A549 (cell line): ENCODE results near the gene PEX14. TPM values are rescaled to one million over a fixed set of nuclear protein-coding genes. Genes with fewer than 3 reads are reported as not detected.

Experiments used
- ATAC-seq, 2 experiments: fragments of 200-7000 bp in 1 of 2; fragments of >200 bp in 1 of 2; cut with Nextera tagmentation in 1 of 2; cut with Tn5 transposase in 1 of 2; 3 replicates each; pipeline versions ENCODE4 v1.8.0 to v1.9.1; 2018 to 2020; ENCODE audit warnings: mild to moderate bottlenecking in 1 of 2, moderate library complexity in 1 of 2
- CTCF ChIA-PET: fragments of 300-600 bp; sonication (Branson Sonifier 250); formaldehyde crosslinking; extraction: SDS; loops from one replicate; lab custom pipeline; 2021; ENCODE audit warnings: antibody characterized with exemption, inconsistent platforms; lab: Yijun Ruan, JAX
- POLR2A ChIA-PET: fragments of 350-600 bp; formaldehyde crosslinking; extraction: SDS; loops from one replicate; lab custom pipeline; 2021; ENCODE audit warnings: antibody characterized with exemption, inconsistent platforms; lab: Yijun Ruan, JAX
- DNase-seq, 2 experiments: peaks; one replicate each; pipeline versions ENCODE4 v3.0.0 to v3.0.0-alpha.2; 2011 to 2016; ENCODE audit warnings: low read depth in 1 of 2, low spot score in 1 of 2
- FAIRE-seq: peaks from 2 replicates; lab custom pipeline; 2011; peaks lifted over from hg19 to GRCh38; lab: Jason Lieb, UNC
- H3K27ac ChIP-seq, 2 experiments: fragments of >200 bp; sonication (Bioruptor Twin); formaldehyde crosslinking; 3 replicates each; pipeline ENCODE4 v1.5.1; 2016 to 2017
- H3K4me1 ChIP-seq: fragments of >200 bp; sonication (Bioruptor Twin); formaldehyde crosslinking; 3 replicates; pipeline ENCODE4 v1.6.1; 2016
- H3K4me2 ChIP-seq: fragments of >200 bp; sonication (Bioruptor Twin); formaldehyde crosslinking; 3 replicates; pipeline ENCODE4 v1.6.1; 2016
- H3K4me3 ChIP-seq: fragments of >200 bp; sonication (Bioruptor Twin); formaldehyde crosslinking; 3 replicates; pipeline ENCODE4 v1.5.1; 2016
- H3K9me3 ChIP-seq: fragments of >200 bp; sonication (Bioruptor Twin); formaldehyde crosslinking; 3 replicates; pipeline ENCODE4 v1.6.1; 2016
- ATOH8 ChIP-seq: fragments of 250-450 bp; sonication (Bioruptor Pico); IDR thresholded peaks from 2 replicates; pipeline ENCODE4 v1.5.0; 2020; ENCODE audit warnings: low read depth, mild to moderate bottlenecking, moderate library complexity
- CEBPB ChIP-seq, 2 experiments: fragments of >200 bp in 1 of 2; sonication (Bioruptor Twin) in 1 of 2; formaldehyde crosslinking in 1 of 2; IDR thresholded peaks; 2 replicates each; pipeline ENCODE4 v1.6.1; 2012 to 2016
- CTCF ChIP-seq: fragments of >200 bp; sonication (Bioruptor Twin); formaldehyde crosslinking; IDR thresholded peaks from 3 replicates; pipeline ENCODE4 v1.5.1; 2016
- EP300 ChIP-seq, 2 experiments: fragments of >200 bp; sonication (Bioruptor Twin); formaldehyde crosslinking; IDR thresholded peaks; 2 replicates in 1 of 2; 3 replicates in 1 of 2; pipeline ENCODE4 v1.6.1; 2016 to 2017
- FOSB ChIP-seq: fragments of 250-450 bp; sonication (Bioruptor Pico); IDR thresholded peaks from 2 replicates; pipeline ENCODE4 v1.5.0; 2020; ENCODE audit warnings: mild to moderate bottlenecking, moderate library complexity
- FOSL2 ChIP-seq, 2 experiments: fragments of 450-650 bp in 1 of 2; fragments of >200 bp in 1 of 2; sonication (Bioruptor Twin) in 1 of 2; formaldehyde crosslinking; IDR thresholded peaks; 2 replicates each; pipeline versions ENCODE4 v1.5.0 to v1.6.1; 2016 to 2020; ENCODE audit warnings: mild to moderate bottlenecking in 1 of 2, moderate library complexity in 1 of 2
- FOXS1 ChIP-seq: fragments of 250-450 bp; sonication (Bioruptor Pico); IDR thresholded peaks from 2 replicates; pipeline ENCODE4 v1.5.0; 2020; ENCODE audit warnings: mild to moderate bottlenecking, moderate library complexity
- GATA3 ChIP-seq: IDR thresholded peaks from 2 replicates; pipeline ENCODE4 v1.6.1; 2012; ENCODE audit warnings: borderline replicate concordance
- HDAC2 ChIP-seq: fragments of 200-600 bp; sonication (generic); IDR thresholded peaks from 2 replicates; pipeline ENCODE4 v1.6.1; 2016
- HOXA7 ChIP-seq: fragments of 250-450 bp; sonication (Bioruptor Pico); IDR thresholded peaks from 2 replicates; pipeline ENCODE4 v1.5.0; 2020; ENCODE audit warnings: mild to moderate bottlenecking, moderate library complexity
- HOXB13 ChIP-seq: fragments of 250-450 bp; sonication (Bioruptor Pico); IDR thresholded peaks from 2 replicates; pipeline ENCODE4 v1.5.0; 2020; ENCODE audit warnings: low read depth, mild to moderate bottlenecking, moderate library complexity
- JUNB ChIP-seq: fragments of >200 bp; sonication (Bioruptor Twin); formaldehyde crosslinking; IDR thresholded peaks from 2 replicates; pipeline ENCODE4 v1.6.1; 2016
- KDM1A ChIP-seq: fragments of 200-600 bp; sonication (generic); IDR thresholded peaks from 2 replicates; pipeline ENCODE4 v1.6.1; 2016; ENCODE audit warnings: low read depth, mild to moderate bottlenecking
- PBX3 ChIP-seq: IDR thresholded peaks from 2 replicates; pipeline ENCODE4 v1.6.1; 2012
- PHF8 ChIP-seq: fragments of 200-600 bp; sonication (generic); IDR thresholded peaks from 2 replicates; pipeline ENCODE4 v1.6.1; 2016; ENCODE audit warnings: low read depth, mild to moderate bottlenecking, antibody characterized with exemption, moderate library complexity, borderline replicate concordance
- POLR2AphosphoS2 ChIP-seq: conservative IDR thresholded peaks from 2 replicates; pipeline ENCODE4 v1.6.1; 2012; ENCODE audit warnings: low read length, improper control_type of control experiment, inconsistent platforms
- RARB ChIP-seq: fragments of 250-450 bp; sonication (Bioruptor Pico); IDR thresholded peaks from 2 replicates; pipeline ENCODE4 v1.8.0; 2021; ENCODE audit warnings: mild to moderate bottlenecking, moderate library complexity
- RCOR1 ChIP-seq: fragments of 150-350 bp; IDR thresholded peaks from 2 replicates; pipeline ENCODE4 v1.6.1; 2014; ENCODE audit warnings: antibody characterized with exemption, low read length, low read depth
- RNF2 ChIP-seq: fragments of 200-600 bp; sonication (generic); IDR thresholded peaks from 2 replicates; pipeline ENCODE4 v1.6.1; 2016; ENCODE audit warnings: low read depth, mild to moderate bottlenecking, antibody characterized with exemption, moderate library complexity, borderline replicate concordance
- SMC3 ChIP-seq: fragments of >200 bp; sonication (Bioruptor Twin); formaldehyde crosslinking; IDR thresholded peaks from 3 replicates; pipeline ENCODE4 v1.6.1; 2018; ENCODE audit warnings: inconsistent platforms
- USF2 ChIP-seq: fragments of 450-650 bp; IDR thresholded peaks from 2 replicates; pipeline ENCODE4 v1.6.1; 2014; ENCODE audit warnings: antibody characterized with exemption
- ZFP36 ChIP-seq: fragments of 450-650 bp; IDR thresholded peaks from 2 replicates; pipeline ENCODE4 v1.6.1; 2014; ENCODE audit warnings: borderline replicate concordance; ENCODE audit not compliant: partially characterized antibody
- ZNF302 ChIP-seq: fragments of 250-450 bp; sonication (Bioruptor Pico); IDR thresholded peaks from 2 replicates; pipeline ENCODE4 v1.9.0; 2021; ENCODE audit warnings: inconsistent platforms, mild to moderate bottlenecking, moderate library complexity
- WGBS: methylation state at CpG from one replicate; pipeline ENCODE4 v1.1.6; 2017; ENCODE audit errors: missing lambda C conversion rate; 5-methylcytosine and 5-hydroxymethylcytosine counted together
- polyA plus RNA-seq, 4 experiments: library from polyadenylated mRNA; depleted of rRNA in 3 of 4; stranded (reverse); fragments of >200 nt; fragmentation: RNase III in 1 of 4; extraction: RNeasy Plus Mini Kit Qiagen cat#74134 plus additional on column Dnase treatment in 1 of 4; gene quantifications; 2 replicates in 3 of 4; 3 replicates in 1 of 4; pipeline ENCODE4 v1.2.3, GENCODE V29; 2011 to 2017

PEX14 gene
- polyA plus RNA-seq, 2 of the 4 experiments (the other 2 are of a cell fraction) = 7.7 to 15.0 TPM

GRCh38 chr1:10617318-10617717 lies 142.6 kb downstream of the PEX14 start:
- no peak for ATAC-seq
- Histone ChIP-seq H3K4me2 (no peak overlapping the region), H3K27ac (no peak overlapping the region), H3K9me3 (no peaks in the 10 kb centered on the region), H3K4me3 (no peak overlapping the region), H3K4me1 (no peaks in the 10 kb centered on the region)
- FAIRE-seq = no peak
- ChIA-PET CTCF (no interaction called here), POLR2A (no interaction called here)
- DNase-seq = no peak
- TF ChIP-seq HOXB13 (CRISPR knock-in tag) (no peak), CTCF (no peak), RNF2 (no peak), JUNB (no peak), RCOR1 (no peak), FOSL2 (IDR thresholded peaks at IDR 0.05) (no peak), FOSL2 (CRISPR knock-in tag; IDR thresholded peaks at IDR 0.05) (no peak)
- WGBS = 86% methylated on average over 5 of the region's 5 CpGs

- ChIA-PET POLR2A (no interaction called here), CTCF (interaction anchor here (1.6 kb wide), 1 partner anchor 15 kb away, joined by 8 read pairs; no protein-coding TSS in a partner anchor)
- no peak overlapping the region for H3K27ac ChIP-seq
- 94% methylated on average over 17 of the region's 23 CpGs for WGBS
- DNase-seq (no peak), ATAC-seq (no peak), FAIRE-seq (no peak)
- no peak overlapping the region for H3K4me3 ChIP-seq
- no peak overlapping the region for H3K4me2 ChIP-seq
- no peaks in the 10 kb centered on the region for H3K4me1 ChIP-seq
- TF ChIP-seq ZNF302 (CRISPR knock-in tag) = no peak
- TF ChIP-seq FOXS1 (CRISPR knock-in tag) = no peak
- no peak for TF ChIP-seq PHF8
- no peak for TF ChIP-seq HOXA7 (CRISPR knock-in tag)
- TF ChIP-seq CEBPB (IDR thresholded peaks at IDR 0.05) = no peak
- TF ChIP-seq POLR2AphosphoS2 = no peak
- H3K9me3 ChIP-seq = no peaks in the 10 kb centered on the region
These were observed 143.5 kb downstream of the PEX14 start for GRCh38 chr1:10617931-10618885.

GRCh38 chr1:10620776-10621175 lies 146.0 kb downstream of the PEX14 start:
- Histone ChIP-seq H3K27ac (no peak overlapping the region), H3K4me2 (no peak overlapping the region), H3K4me3 (no peak overlapping the region), H3K9me3 (no peaks in the 10 kb centered on the region), H3K4me1 (no peaks in the 10 kb centered on the region)
- ATAC-seq (no peak), FAIRE-seq (no peak), DNase-seq (no peak)
- 91% methylated on average over 12 of the region's 12 CpGs for WGBS
- no peak for TF ChIP-seq PHF8
- CTCF ChIA-PET = interaction anchor here (0.8 kb wide), 1 partner anchor 113 kb away, joined by 3 read pairs; no protein-coding TSS in a partner anchor
- POLR2A ChIA-PET = interaction anchor here (0.7 kb wide), 1 partner anchor 9 kb away, joined by 3 read pairs; no protein-coding TSS in a partner anchor

- DNase-seq (no peak), FAIRE-seq (no peak), ATAC-seq (no peak)
- TF ChIP-seq JUNB (no peak), EP300 (IDR thresholded peaks at IDR 0.05) (no peak), PBX3 (no peak), RARB (CRISPR knock-in tag) (no peak), ATOH8 (CRISPR knock-in tag) (no peak), GATA3 (no peak), HDAC2 (no peak), SMC3 (no peak), FOSB (CRISPR knock-in tag) (no peak), ZNF302 (CRISPR knock-in tag) (no peak), KDM1A (no peak), ZFP36 (no peak), RNF2 (no peak), USF2 (no peak)
- Histone ChIP-seq H3K4me1 (no peaks in the 10 kb centered on the region), H3K9me3 (no peaks in the 10 kb centered on the region), H3K27ac (no peak overlapping the region), H3K4me2 (no peak overlapping the region), H3K4me3 (no peak overlapping the region)
- CTCF ChIA-PET = no interaction called here
- WGBS = 83% methylated on average over 8 of the region's 9 CpGs
- POLR2A ChIA-PET = no interaction called here
These were observed 147.2 kb downstream of the PEX14 start for GRCh38 chr1:10621906-10622305.
